A673 (cell line): ENCODE results near the gene RILPL2. TPM values are rescaled to one million over a fixed set of nuclear protein-coding genes. Genes with fewer than 3 reads are reported as not detected.
"Not testable (repeated sequence)": the region's sequence is repeated elsewhere in the genome, so short reads cannot be mapped to it uniquely, and the experiment has no call there.

Source experiments
- BruUV-seq: library from RNA; stranded (reverse); fragments of 400-500 nt; replicated peaks from 2 replicates; lab custom pipeline; 2021; lab: Mats Ljungman, UMichigan
- CTCF ChIA-PET: fragments of 300-600 bp; sonication (Branson Sonifier 250); formaldehyde crosslinking; loops from one replicate; lab custom pipeline; 2022; ENCODE audit warnings: antibody characterized with exemption; lab: Charles Lee
- POLR2A ChIA-PET: fragments of 300-600 bp; sonication (Branson Sonifier 250); formaldehyde crosslinking; loops from one replicate; lab custom pipeline; 2022; ENCODE audit warnings: antibody characterized with exemption; ENCODE audit not compliant: low non-redundant PET; lab: Charles Lee
- DNase-seq: peaks from one replicate; pipeline ENCODE4 v3.0.0-alpha.2; 2015; ENCODE audit warnings: low spot score
- H3K27ac ChIP-seq: fragments of 200-600 bp; sonication (generic); 2 replicates; pipeline ENCODE4 v1.5.1; 2016; ENCODE audit warnings: mixed run types, low read depth, mild to moderate bottlenecking, mixed read lengths, antibody characterized with exemption, low read length; ENCODE audit not compliant: poor library complexity, severe bottlenecking
- H3K27me3 ChIP-seq: fragments of 200-600 bp; sonication (generic); replicated peaks from 2 replicates; pipeline ENCODE4 v1.6.1; 2017; ENCODE audit warnings: mixed run types, low read depth, mild to moderate bottlenecking, mixed read lengths, antibody characterized with exemption, low read length; ENCODE audit not compliant: insufficient read depth, poor library complexity
- H3K36me3 ChIP-seq: fragments of 200-600 bp; sonication (generic); 2 replicates; pipeline ENCODE4 v1.6.1; 2016; ENCODE audit warnings: mixed run types, mild to moderate bottlenecking, mixed read lengths, antibody characterized with exemption, low read length; ENCODE audit not compliant: insufficient read depth, poor library complexity, severe bottlenecking
- H3K4me1 ChIP-seq: fragments of 200-600 bp; sonication (generic); 2 replicates; pipeline ENCODE4 v1.6.1; 2017; ENCODE audit warnings: mixed run types, mild to moderate bottlenecking, mixed read lengths, antibody characterized with exemption, low read length; ENCODE audit not compliant: insufficient read depth, poor library complexity, severe bottlenecking
- H3K4me3 ChIP-seq: fragments of 200-600 bp; sonication (generic); 2 replicates; pipeline ENCODE4 v1.5.1; 2016; ENCODE audit warnings: low read depth, mixed run types, mild to moderate bottlenecking, mixed read lengths, low read length; ENCODE audit not compliant: poor library complexity, severe bottlenecking
- H3K9me3 ChIP-seq: fragments of 200-600 bp; sonication (generic); 2 replicates; pipeline ENCODE4 v1.6.1; 2016; ENCODE audit warnings: mixed run types, low read depth, mild to moderate bottlenecking, mixed read lengths, antibody characterized with exemption, low read length; ENCODE audit not compliant: poor library complexity, severe bottlenecking
- CTCF ChIP-seq: fragments of 300-800, 200-600 bp; sonication (generic); conservative IDR thresholded peaks from 2 replicates; pipeline ENCODE4 v1.5.1; 2017; ENCODE audit warnings: low read depth, mild to moderate bottlenecking, antibody characterized with exemption, low read length, moderate library complexity, mixed read lengths
- EZH2 ChIP-seq: fragments of 200-600 bp; sonication (generic); IDR thresholded peaks from 2 replicates; pipeline ENCODE4 v1.6.1; 2017; ENCODE audit warnings: borderline replicate concordance, low read depth, mild to moderate bottlenecking, mixed read lengths, antibody characterized with exemption, low read length; ENCODE audit not compliant: poor library complexity, severe bottlenecking
- intact Hi-C: fragments of 100-400 bp; cut with micrococcal nuclease; formaldehyde crosslinking; loops from one replicate; pipeline ENCODE4 v1.10.0; 2022; ENCODE audit not compliant: unreplicated experiment
- total RNA-seq: library from RNA; stranded (reverse); gene quantifications from 2 replicates; pipeline ENCODE4 v1.2.3, GENCODE V29; 2021

RILPL2 gene
- total RNA-seq, 1 experiment from 2014 or later, result 1.7 TPM

GRCh38 chr12:123457980-123458779 lies 21.7 kb upstream of the RILPL2 start, which contains the start of gene SNRNP35:
Gene SNRNP35 (plus strand): TSS chr12:123458139. CDS start chr12:123465541, 7,402 bp downstream.
- Histone ChIP-seq H3K9me3 (no peaks in the 10 kb centered on the region), H3K4me1 (peaks cover 5% of the 10 kb centered on the region), H3K27me3 (no peaks in the 10 kb centered on the region), H3K27ac (peak within 1 kb of the TSS; percentile 94), H3K36me3 (no peaks in the 10 kb centered on the region), H3K4me3 (peak within 1 kb of the TSS; percentile 54)
- intact Hi-C loops, result no loop called here
- TSS peak; percentile 93 for BruUV-seq
- ChIA-PET CTCF (no interaction called here), POLR2A (interaction anchor here (0.5 kb wide), 1 partner anchor 151 kb away, joined by 3 read pairs; no protein-coding TSS in a partner anchor)
- DNase-seq, result peak; percentile 95
- 0 out of 2 replicates have a peak, but pooled peaks have one; percentile 16 for TF ChIP-seq CTCF
- no peak for TF ChIP-seq EZH2

- Histone ChIP-seq H3K36me3 (no peaks in the 10 kb centered on the region), H3K9me3 (no peaks in the 10 kb centered on the region), H3K4me1 (no peaks in the 10 kb centered on the region), H3K27ac (no peak overlapping the region), H3K4me3 (no peak overlapping the region), H3K27me3 (no peaks in the 10 kb centered on the region)
- TF ChIP-seq EZH2, result no peak
- no peak for TF ChIP-seq CTCF
- ChIA-PET POLR2A (no interaction called here), CTCF (no interaction called here)
- no TSS peak for BruUV-seq
- peak; percentile 36 for DNase-seq
- intact Hi-C loops, result no loop called here
Observed at GRCh38 chr12:123453165-123453564, 16.7 kb upstream of the RILPL2 start.

- CTCF ChIA-PET, result interaction anchor here (0.7 kb wide), 1 partner anchor 10 kb away, joined by 8 read pairs; no protein-coding TSS in a partner anchor
- BruUV-seq, H3K4me1 ChIP-seq, intact Hi-C loops, H3K27ac ChIP-seq, POLR2A ChIA-PET, H3K36me3 ChIP-seq, DNase-seq, H3K4me3 ChIP-seq, H3K9me3 ChIP-seq, H3K27me3 ChIP-seq: not testable (repeated sequence)
Observed at GRCh38 chr12:123452276-123452550, 15.7 kb upstream of the RILPL2 start.
